ENCODE results near the gene USP20.

Gene USP20

GRCh38 chr9:129857207-129857606, 21.9 kb downstream of the USP20 start:
- no peak for DNase-seq (ENCODE audit: low read depth)

- no peak for DNase-seq (ENCODE audit: low read depth)
Measured at GRCh38 chr9:129858167-129858962, 23.1 kb downstream of the USP20 start.

GRCh38 chr9:129860653-129861446, 25.6 kb downstream of the USP20 start:
- DNase-seq (ENCODE audit: low read depth), result no peak

- no peak for DNase-seq (ENCODE audit: low read depth)
Measured at GRCh38 chr9:129861447-129861827, 26.2 kb downstream of the USP20 start.

- DNase-seq (ENCODE audit: low read depth), result no peak
Measured at GRCh38 chr9:129863059-129863690, 27.9 kb downstream of the USP20 start.

GRCh38 chr9:129864991-129865647, 29.9 kb downstream of the USP20 start:
- DNase-seq (ENCODE audit: low read depth), result no peak

GRCh38 chr9:129865668-129866320, 30.5 kb downstream of the USP20 start:
- DNase-seq (ENCODE audit: low read depth), result no peak

- DNase-seq (ENCODE audit: low read depth), result no peak
Measured at GRCh38 chr9:129866394-129867135, 31.3 kb downstream of the USP20 start.

- no peak for DNase-seq (ENCODE audit: low read depth)
Measured at GRCh38 chr9:129867136-129868022, 32.1 kb downstream of the USP20 start.

GRCh38 chr9:129868023-129868871, 33.0 kb downstream of the USP20 start:
- no peak for DNase-seq (ENCODE audit: low read depth)

- no peak for DNase-seq (ENCODE audit: low read depth)
Measured at GRCh38 chr9:129868872-129869486, 33.7 kb downstream of the USP20 start.

- DNase-seq (ENCODE audit: low read depth), result no peak
Measured at GRCh38 chr9:129869585-129870501, 34.6 kb downstream of the USP20 start.

- no peak for DNase-seq (ENCODE audit: low read depth)
Measured at GRCh38 chr9:129871046-129871445, 35.8 kb downstream of the USP20 start.

GRCh38 chr9:129873563-129874190, 38.4 kb downstream of the USP20 start:
- no peak for DNase-seq (ENCODE audit: low read depth)

GRCh38 chr9:129874261-129875101, 39.2 kb downstream of the USP20 start:
- no peak for DNase-seq (ENCODE audit: low read depth)

GRCh38 chr9:129875181-129875611, 39.9 kb downstream of the USP20 start:
- no peak for DNase-seq (ENCODE audit: low read depth)
